IMR-90 (cell line): ENCODE data around the gene PRKN. TPM values are rescaled to one million over a fixed set of nuclear protein-coding genes. Genes with fewer than 3 reads are reported as not detected.

Experiments used
- ATAC-seq: fragments of 200-7000 bp; cut with Tn5 transposase; 2 replicates; pipeline ENCODE4 v1.9.1; 2020; ENCODE audit warnings: low read depth, mild to moderate bottlenecking, moderate library complexity
- BruUV-seq: library from RNA; stranded (reverse); fragments of 400-500 nt; replicated peaks from 2 replicates; lab custom pipeline; 2021; lab: Mats Ljungman, UMichigan
- CTCF ChIA-PET: fragments of 300-600 bp; formaldehyde crosslinking; extraction: SDS; loops from one replicate; lab custom pipeline; 2021; ENCODE audit warnings: antibody characterized with exemption; lab: Yijun Ruan, JAX
- POLR2A ChIA-PET: fragments of 300-600 bp; sonication (Branson Sonifier 250); formaldehyde crosslinking; loops from one replicate; lab custom pipeline; 2022; ENCODE audit warnings: antibody characterized with exemption; ENCODE audit not compliant: unreplicated experiment; lab: Charles Lee
- DNase-seq: peaks from one replicate; pipeline ENCODE4 v3.0.0; 2013
- H2AFZ ChIP-seq: replicated peaks from 2 replicates; pipeline ENCODE3; 2013; ENCODE audit warnings: low read length, mild to moderate bottlenecking; ENCODE audit not compliant: poor library complexity
- H2AK5ac ChIP-seq: 2 replicates; pipeline ENCODE4 v1.6.1; 2013; ENCODE audit warnings: low read depth, low read length, inconsistent platforms
- H2AK9ac ChIP-seq: replicated peaks from 2 replicates; pipeline ENCODE3; 2013; ENCODE audit warnings: mild to moderate bottlenecking, low read depth, low read length, moderate library complexity; ENCODE audit not compliant: poor library complexity
- H2BK120ac ChIP-seq: 2 replicates; pipeline ENCODE4 v1.6.1; 2013; ENCODE audit warnings: low read depth, low read length, inconsistent platforms
- H2BK15ac ChIP-seq: 3 replicates; pipeline ENCODE4 v1.6.1; 2013; ENCODE audit warnings: low read depth, low read length, inconsistent platforms
- H2BK20ac ChIP-seq: 2 replicates; pipeline ENCODE4 v1.6.1; 2013; ENCODE audit warnings: low read depth, mild to moderate bottlenecking, inconsistent platforms, low read length, moderate library complexity
- H2BK5ac ChIP-seq: 2 replicates; pipeline ENCODE4 v1.6.1; 2013; ENCODE audit warnings: mild to moderate bottlenecking, low read depth, low read length, inconsistent platforms; ENCODE audit not compliant: poor library complexity, severe bottlenecking
- H3K14ac ChIP-seq: replicated peaks from 2 replicates; pipeline ENCODE4 v1.6.1; 2013; ENCODE audit warnings: low read depth, low read length, inconsistent platforms
- H3K18ac ChIP-seq: 2 replicates; pipeline ENCODE4 v1.6.1; 2013; ENCODE audit warnings: low read depth, low read length, control low read depth
- H3K23ac ChIP-seq: 2 replicates; pipeline ENCODE4 v1.6.1; 2013; ENCODE audit warnings: low read depth, low read length, inconsistent platforms
- H3K27ac ChIP-seq: 2 replicates; pipeline ENCODE4 v1.5.1; 2013; ENCODE audit warnings: mild to moderate bottlenecking, control low read depth, low read length; ENCODE audit not compliant: insufficient read depth
- H3K27me3 ChIP-seq: 2 replicates; pipeline ENCODE4 v1.6.1; 2013; ENCODE audit warnings: low read length; ENCODE audit not compliant: control insufficient read depth, insufficient read depth
- H3K36me3 ChIP-seq: 2 replicates; pipeline ENCODE4 v1.6.1; 2013; ENCODE audit warnings: low read length, mixed read lengths; ENCODE audit not compliant: control insufficient read depth, insufficient read depth
- H3K4ac ChIP-seq: 2 replicates; pipeline ENCODE4 v1.6.1; 2013; ENCODE audit warnings: low read depth, low read length, inconsistent platforms
- H3K4me1 ChIP-seq: 2 replicates; pipeline ENCODE4 v1.6.1; 2013; ENCODE audit warnings: low read length, mixed read lengths; ENCODE audit not compliant: control insufficient read depth, insufficient read depth
- H3K4me2 ChIP-seq: 2 replicates; pipeline ENCODE4 v1.6.1; 2013; ENCODE audit warnings: low read depth, mild to moderate bottlenecking, control low read depth, low read length, moderate library complexity
- H3K4me3 ChIP-seq: 2 replicates; pipeline ENCODE4 v1.5.1; 2013; ENCODE audit warnings: low read depth, mild to moderate bottlenecking, control low read depth, low read length, moderate library complexity; ENCODE audit not compliant: insufficient read depth
- H3K56ac ChIP-seq: 2 replicates; pipeline ENCODE4 v1.6.1; 2013; ENCODE audit warnings: low read length, inconsistent platforms; ENCODE audit not compliant: insufficient read depth; ENCODE audit errors: extremely low read depth
- H3K79me1 ChIP-seq, 2 experiments: 2 replicates each; pipeline ENCODE4 v1.6.1; 2013; ENCODE audit warnings: low read length in 2 of 2, inconsistent platforms in 1 of 2, low read depth in 1 of 2
- H3K9ac ChIP-seq: 2 replicates; pipeline ENCODE4 v1.6.1; 2013; ENCODE audit warnings: low read depth, low read length, control low read depth
- H3K9me1 ChIP-seq: 2 replicates; pipeline ENCODE4 v1.6.1; 2013; ENCODE audit warnings: low read length, inconsistent platforms; ENCODE audit not compliant: insufficient read depth
- H3K9me3 ChIP-seq: 2 replicates; pipeline ENCODE4 v1.6.1; 2013; ENCODE audit warnings: low read length; ENCODE audit not compliant: control insufficient read depth, insufficient read depth
- H4K20me1 ChIP-seq: 2 replicates; pipeline ENCODE4 v1.6.1; 2013; ENCODE audit warnings: low read length, inconsistent platforms; ENCODE audit not compliant: insufficient read depth
- H4K5ac ChIP-seq: 2 replicates; pipeline ENCODE4 v1.6.1; 2013; ENCODE audit warnings: mild to moderate bottlenecking, low read depth, low read length, control low read depth
- H4K8ac ChIP-seq, 2 experiments: 2 replicates each; pipeline ENCODE4 v1.6.1; 2013; ENCODE audit warnings: low read depth in 2 of 2, low read length in 2 of 2, control low read depth in 1 of 2, inconsistent platforms in 1 of 2
- H4K91ac ChIP-seq: 2 replicates; pipeline ENCODE4 v1.6.1; 2013; ENCODE audit warnings: low read depth, low read length, inconsistent platforms; ENCODE audit not compliant: insufficient read depth
- CEBPB ChIP-seq: IDR thresholded peaks from 2 replicates; pipeline ENCODE4 v1.6.1; 2012; ENCODE audit warnings: low read depth, low read length, improper control_type of control experiment
- CHD1 ChIP-seq: IDR thresholded peaks from 2 replicates; pipeline ENCODE4 v1.6.1; 2012; ENCODE audit warnings: low read depth, low read length, improper control_type of control experiment
- FOS ChIP-seq: fragments of 150-350 bp; IDR thresholded peaks from 2 replicates; pipeline ENCODE4 v1.6.1; 2016; ENCODE audit warnings: low read depth, low read length
- RFX5 ChIP-seq: IDR thresholded peaks from 2 replicates; pipeline ENCODE4 v1.8.0; 2012; ENCODE audit warnings: low read depth, mild to moderate bottlenecking, low read length, moderate library complexity
- WGBS, 2 experiments: methylation state at CpG; one replicate each; pipeline versions ENCODE4 v1.1.5 to v1.1.7; 2013; ENCODE audit warnings: missing lambda C conversion rate in 2 of 2; ENCODE audit not compliant: insufficient read length in 1 of 2; ENCODE audit errors: extremely low coverage in 2 of 2; 5-methylcytosine and 5-hydroxymethylcytosine counted together
- dilution Hi-C: fragments of 300-500 bp; cut with HindIII; formaldehyde crosslinking; loops from one replicate; pipeline ENCODE4 v1.14.3; 2018; ENCODE audit warnings: low sequenced_read_pairs; ENCODE audit not compliant: unreplicated experiment
- in situ Hi-C: fragments of 300-500 bp; cut with MboI; formaldehyde crosslinking; loops from 3 replicates; pipeline ENCODE4 v1.14.3; 2019; ENCODE audit warnings: low sequenced_read_pairs, inconsistent platforms, mixed read lengths
- intact Hi-C: fragments of 100-400 bp; cut with micrococcal nuclease; formaldehyde crosslinking; loops from 2 replicates; pipeline ENCODE4 v1.10.0; 2022
- polyA plus RNA-seq, 3 experiments: library from polyadenylated mRNA; depleted of rRNA; stranded (reverse); fragments of >200 nt; gene quantifications; 2 replicates each; pipeline ENCODE4 v1.2.3, GENCODE V29; 2012; ENCODE audit warnings: low replicate concordance in 1 of 3
- total RNA-seq: library from RNA; depleted of rRNA; stranded (reverse); fragments of >200 nt; gene quantifications from 2 replicates; pipeline ENCODE4 v1.2.3, GENCODE V29; 2012
- TF ChIP-seq, protein P1 (sequence below): fragments of 150-350 bp; IDR thresholded peaks from 2 replicates; pipeline ENCODE4 v1.6.1; 2016; ENCODE audit warnings: low read depth, mild to moderate bottlenecking, low read length, moderate library complexity, borderline replicate concordance

Gene PRKN
- total and polyA plus RNA-seq, 2 of the 4 experiments (the other 2 are of a cell fraction): 0.15 to 0.18 TPM

DNA sequence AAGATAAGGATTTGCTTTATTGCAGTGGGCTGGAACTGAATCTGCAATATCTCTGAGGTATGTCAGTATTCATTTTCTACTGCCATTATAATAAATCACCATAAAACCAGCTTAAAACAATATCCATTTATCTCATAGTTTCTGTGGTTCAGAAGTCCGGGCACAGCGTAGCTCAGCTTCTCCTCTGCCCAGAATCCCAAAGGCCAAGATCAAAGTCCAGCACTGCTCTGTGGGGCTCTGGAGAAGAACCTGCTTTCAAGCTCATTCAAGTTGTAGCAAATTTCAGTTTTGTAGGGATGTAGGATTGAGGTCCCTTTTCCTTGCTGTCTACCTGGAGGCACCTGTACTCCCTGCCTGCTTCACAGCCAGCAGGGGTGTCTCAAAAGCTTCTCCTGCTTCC, 1113.9 kb downstream of the PRKN start:
- H3K9ac ChIP-seq: no peak overlapping the region
- H3K79me1 ChIP-seq: no peaks in the 10 kb centered on the region
- H2BK120ac ChIP-seq: no peak overlapping the region
- intact Hi-C loops: no loop called here
- no peak overlapping the region for H3K23ac ChIP-seq
- WGBS, 2 experiments: no CpG with 5 or more reads among the region's 2 CpGs
- ATAC-seq (no peak), DNase-seq (no peak)
- no peak overlapping the region for H2BK20ac ChIP-seq
- no peak overlapping the region for H2AFZ ChIP-seq
- no peak overlapping the region for H2BK15ac ChIP-seq
- H3K9me1 ChIP-seq: no peaks in the 10 kb centered on the region
- no peak overlapping the region for H3K56ac ChIP-seq
- no peaks in the 10 kb centered on the region for H4K20me1 ChIP-seq
- POLR2A ChIA-PET: no interaction called here
- H3K9me3 ChIP-seq: peaks cover 11% of the 10 kb centered on the region
- no peak overlapping the region for H2AK9ac ChIP-seq
- H4K8ac ChIP-seq: no peak overlapping the region
- no peak overlapping the region for H4K91ac ChIP-seq
- no peak overlapping the region for H2AK5ac ChIP-seq
- no peaks in the 10 kb centered on the region for H3K27me3 ChIP-seq
- H3K4me2 ChIP-seq: no peak overlapping the region
- no peak overlapping the region for H3K4ac ChIP-seq
- H3K36me3 ChIP-seq: no peaks in the 10 kb centered on the region
- no peak overlapping the region for H2BK5ac ChIP-seq
- no peak overlapping the region for H3K4me3 ChIP-seq
- no TSS peak for BruUV-seq
- H3K18ac ChIP-seq: no peak overlapping the region
- dilution Hi-C loops: no loop called here
- CTCF ChIA-PET: no interaction called here
- no peak overlapping the region for H4K5ac ChIP-seq
- no peak for TF ChIP-seq RFX5
- TF ChIP-seq, protein P1, sequence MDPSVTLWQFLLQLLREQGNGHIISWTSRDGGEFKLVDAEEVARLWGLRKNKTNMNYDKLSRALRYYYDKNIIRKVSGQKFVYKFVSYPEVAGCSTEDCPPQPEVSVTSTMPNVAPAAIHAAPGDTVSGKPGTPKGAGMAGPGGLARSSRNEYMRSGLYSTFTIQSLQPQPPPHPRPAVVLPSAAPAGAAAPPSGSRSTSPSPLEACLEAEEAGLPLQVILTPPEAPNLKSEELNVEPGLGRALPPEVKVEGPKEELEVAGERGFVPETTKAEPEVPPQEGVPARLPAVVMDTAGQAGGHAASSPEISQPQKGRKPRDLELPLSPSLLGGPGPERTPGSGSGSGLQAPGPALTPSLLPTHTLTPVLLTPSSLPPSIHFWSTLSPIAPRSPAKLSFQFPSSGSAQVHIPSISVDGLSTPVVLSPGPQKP: no peak
- TF ChIP-seq CEBPB: no peak
- no peak for TF ChIP-seq FOS
- no peak for TF ChIP-seq CHD1
- no peaks in the 10 kb centered on the region for H3K4me1 ChIP-seq
- in situ Hi-C loops: no loop called here
- no peak overlapping the region for H3K27ac ChIP-seq
- H3K14ac ChIP-seq: no peak overlapping the region
